B cell (primary cell): ENCODE results near the gene ZMIZ1. TPM values are rescaled to one million over a fixed set of nuclear protein-coding genes. Genes with fewer than 3 reads are reported as not detected.

Source experiments
- ATAC-seq: fragments of 200-7000 bp; cut with Tn5 transposase; one replicate; pipeline ENCODE4 v1.10.0; 2021; ENCODE audit warnings: low read depth, mild to moderate bottlenecking, moderate number of reproducible peaks, moderate library complexity
- CTCF ChIA-PET: fragments of 350-600 bp; sonication (Branson Sonifier 250); formaldehyde crosslinking; loops from one replicate; lab custom pipeline; 2021; ENCODE audit warnings: antibody characterized with exemption, inconsistent platforms; lab: Charles Lee
- POLR2A ChIA-PET: fragments of 350-600 bp; sonication (Branson Sonifier 250); formaldehyde crosslinking; loops from one replicate; lab custom pipeline; 2021; ENCODE audit warnings: antibody characterized with exemption; lab: Charles Lee
- DNase-seq: peaks from one replicate; pipeline ENCODE4 v3.0.0; 2013
- H2AFZ ChIP-seq: 2 replicates; pipeline ENCODE4 v1.6.1; 2012; ENCODE audit warnings: mild to moderate bottlenecking, low read depth, low read length; ENCODE audit not compliant: insufficient read depth, poor library complexity, severe bottlenecking
- H3K27ac ChIP-seq, 2 donors: 1 replicate in 1 of 2; 2 replicates in 1 of 2; pipeline ENCODE4 v1.5.1; 2012 to 2013; ENCODE audit warnings: low read length in 2 of 2, mild to moderate bottlenecking in 2 of 2, moderate library complexity in 1 of 2
- H3K27me3 ChIP-seq, 4 experiments: fragments of 200-600 bp in 1 of 4; sonication (generic) in 1 of 4; replicated peaks in 1 of 4; 1 replicate in 2 of 4; 2 replicates in 2 of 4; pipeline versions ENCODE4 v1.6.1 to v1.7.0; 2013 to 2016; ENCODE audit warnings: low read length in 3 of 4, mild to moderate bottlenecking in 2 of 4, mixed read lengths in 1 of 4, moderate library complexity in 1 of 4; ENCODE audit not compliant: insufficient read depth in 4 of 4, control insufficient read depth in 3 of 4; ENCODE audit errors: control extremely low read depth in 1 of 4
- H3K36me3 ChIP-seq, 2 experiments: replicated peaks in 1 of 2; 1 replicate in 1 of 2; 2 replicates in 1 of 2; pipeline versions ENCODE4 v1.6.1 to v1.7.1; 2013; ENCODE audit warnings: low read length in 1 of 2; ENCODE audit not compliant: insufficient read depth in 2 of 2, control insufficient read depth in 1 of 2; ENCODE audit errors: control extremely low read depth in 1 of 2, extremely low read depth in 1 of 2
- H3K4me1 ChIP-seq, 2 donors: fragments of 200-600 bp in 1 of 2; sonication (generic) in 1 of 2; 1 replicate in 1 of 2; 2 replicates in 1 of 2; pipeline versions ENCODE4 v1.5.1 to v1.6.1; 2013 to 2017; ENCODE audit warnings: low read length in 2 of 2; ENCODE audit not compliant: control insufficient read depth in 2 of 2, insufficient read depth in 2 of 2
- H3K4me2 ChIP-seq: replicated peaks from 2 replicates; pipeline ENCODE3; 2012; ENCODE audit warnings: mild to moderate bottlenecking, low read depth, low read length; ENCODE audit not compliant: poor library complexity, severe bottlenecking
- H3K4me3 ChIP-seq, 5 experiments: fragments of 200-600 bp in 1 of 5; sonication (generic) in 1 of 5; 1 replicate in 3 of 5; 2 replicates in 2 of 5; pipeline versions ENCODE4 v1.5.1 to v1.7.0; 2011 to 2016; ENCODE audit warnings: low read length in 4 of 5, mild to moderate bottlenecking in 4 of 5, low read depth in 2 of 5, control low read depth in 1 of 5, moderate library complexity in 1 of 5; ENCODE audit not compliant: insufficient read depth in 1 of 5; ENCODE audit errors: control extremely low read depth in 1 of 5, extremely low read depth in 1 of 5
- H3K79me2 ChIP-seq: fragments of 200-600 bp; sonication (generic); one replicate; pipeline ENCODE4 v1.6.0; 2016; ENCODE audit warnings: low read length; ENCODE audit not compliant: control insufficient read depth, insufficient read depth
- H3K9ac ChIP-seq: fragments of 200-600 bp; sonication (generic); 2 replicates; pipeline ENCODE4 v1.6.1; 2017; ENCODE audit warnings: mild to moderate bottlenecking, low read length, moderate library complexity
- H3K9me3 ChIP-seq, 3 donors: one replicate each; pipeline versions ENCODE4 v1.6.1 to v1.7.1; 2013; ENCODE audit warnings: low read length in 2 of 3; ENCODE audit not compliant: control insufficient read depth in 2 of 3, insufficient read depth in 1 of 3; ENCODE audit errors: control extremely low read depth in 1 of 3
- H4K20me1 ChIP-seq: 2 replicates; pipeline ENCODE4 v1.6.0; 2012; ENCODE audit warnings: mild to moderate bottlenecking, low read length; ENCODE audit not compliant: insufficient read depth, control insufficient read depth, poor library complexity, severe bottlenecking
- H3K27ac Mint-ChIP-seq: one replicate; pipeline ENCODE4 v1.8.0; 2021; ENCODE audit warnings: mixed read lengths
- H3K27me3 Mint-ChIP-seq: one replicate; pipeline ENCODE4 v1.8.0; 2021; ENCODE audit warnings: mixed read lengths
- H3K4me1 Mint-ChIP-seq: one replicate; pipeline ENCODE4 v1.8.0; 2021; ENCODE audit warnings: mixed read lengths
- H3K4me3 Mint-ChIP-seq: one replicate; pipeline ENCODE4 v1.8.0; 2021; ENCODE audit warnings: mixed read lengths
- H3K9me3 Mint-ChIP-seq: one replicate; pipeline ENCODE4 v1.8.0; 2022; ENCODE audit warnings: mixed read lengths; ENCODE audit not compliant: insufficient read depth
- CTCF ChIP-seq: fragments of 200-600 bp; IDR thresholded peaks from one replicate; pipeline ENCODE4 v1.8.0; 2022; ENCODE audit warnings: antibody characterized with exemption, mild to moderate bottlenecking
- EZH2 ChIP-seq: IDR thresholded peaks from 2 replicates; pipeline ENCODE4 v1.6.1; 2012; ENCODE audit warnings: borderline replicate concordance, low read depth, mild to moderate bottlenecking, moderate library complexity, low read length; ENCODE audit not compliant: insufficient read depth, poor library complexity, severe bottlenecking
- WGBS: methylation state at CpG from one replicate; pipeline ENCODE4 v1.1.5; 2013; ENCODE audit warnings: missing lambda C conversion rate; ENCODE audit not compliant: insufficient coverage; 5-methylcytosine and 5-hydroxymethylcytosine counted together
- intact Hi-C: fragments of 100-400 bp; cut with micrococcal nuclease; formaldehyde crosslinking; loops from one replicate; pipeline ENCODE4 v1.10.0; 2022
- polyA plus RNA-seq: library from polyadenylated mRNA; depleted of rRNA; stranded (reverse); fragments of >200 nt; gene quantifications from 2 replicates; pipeline ENCODE4 v1.2.3, GENCODE V29; 2012
- total RNA-seq, 2 donors: library from RNA; stranded (reverse); fragments of 120-200 nt in 1 of 2; gene quantifications; 1 replicate in 1 of 2; 2 replicates in 1 of 2; pipeline versions ENCODE4 v1.2.3 to v1.2.4, GENCODE V29; 2013 to 2022

Gene ZMIZ1
- total and polyA plus RNA-seq, 2 donors (not counting 1 experiment from before 2014, with no cell fraction given), result 14.3 to 64.9 TPM

GRCh38 chr10:79115302-79115701, 46.5 kb downstream of the ZMIZ1 start:
- intact Hi-C loops, result no loop called here
- Histone ChIP-seq H3K27me3 (peaks cover 0 to 8% (median 3%) of the 10 kb centered on the region in 4 experiments), H3K79me2 (peaks cover 8% of the 10 kb centered on the region), H3K4me1 (peaks cover 8 to 18% of the 10 kb centered on the region in 2 donors), H3K4me2 (no peak overlapping the region), H3K9me3 (no peaks in the 10 kb centered on the region), H4K20me1 (no peaks in the 10 kb centered on the region), H3K27ac (no peak overlapping the region), H3K4me3 (no peak overlapping the region), H2AFZ (no peak overlapping the region), H3K36me3 (no peaks in the 10 kb centered on the region), H3K9ac (no peak overlapping the region)
- TF ChIP-seq CTCF (no peak), EZH2 (no peak)
- no peaks in the 10 kb centered on the region for H3K9me3 Mint-ChIP-seq
- DNase-seq (no peak), ATAC-seq (no peak)
- ChIA-PET POLR2A (no interaction called here), CTCF (no interaction called here)
- peaks cover 17% of the 10 kb centered on the region for H3K4me1 Mint-ChIP-seq
- no peak overlapping the region for H3K27ac Mint-ChIP-seq
- 87% methylated on average over 3 of the region's 4 CpGs for WGBS
- no peak overlapping the region for H3K4me3 Mint-ChIP-seq
- H3K27me3 Mint-ChIP-seq, result peaks cover 20% of the 10 kb centered on the region

DNA sequence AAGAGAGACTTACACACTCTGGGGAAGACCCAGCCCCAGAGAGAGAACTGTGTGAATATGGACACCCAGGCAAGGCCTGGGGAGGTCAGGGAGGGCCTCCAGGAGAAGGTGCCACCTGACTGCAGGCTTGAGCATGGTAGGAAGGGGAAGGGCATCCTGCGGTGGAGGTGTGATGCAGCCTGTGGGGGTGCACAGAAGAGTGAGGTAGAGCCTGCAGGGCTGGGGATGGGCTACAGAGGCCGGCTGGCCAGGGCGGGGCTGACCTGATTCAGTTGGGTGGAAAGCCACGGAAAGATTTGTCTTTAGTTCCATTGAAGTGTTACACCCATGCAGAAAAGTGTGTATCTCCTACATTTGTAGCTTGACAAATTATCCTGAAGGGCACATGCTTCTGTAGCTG, 47.6 kb downstream of the ZMIZ1 start:
- Histone ChIP-seq H3K9me3 (no peaks in the 10 kb centered on the region), H3K27ac (no peak overlapping the region), H3K4me1 (peaks cover 8 to 18% of the 10 kb centered on the region in 2 donors), H3K4me3 (no peak overlapping the region), H3K36me3 (no peaks in the 10 kb centered on the region), H4K20me1 (no peaks in the 10 kb centered on the region), H2AFZ (no peak overlapping the region), H3K4me2 (no peak overlapping the region), H3K79me2 (peaks cover 4% of the 10 kb centered on the region), H3K9ac (no peak overlapping the region), H3K27me3 (peaks cover 0 to 8% (median 3%) of the 10 kb centered on the region in 4 experiments)
- DNase-seq (no peak), ATAC-seq (no peak)
- Mint-ChIP-seq H3K9me3 (no peaks in the 10 kb centered on the region), H3K27ac (no peak overlapping the region), H3K27me3 (peaks cover 20% of the 10 kb centered on the region), H3K4me1 (peaks cover 17% of the 10 kb centered on the region), H3K4me3 (no peak overlapping the region)
- 15% methylated on average over 4 of the region's 4 CpGs for WGBS
- no peak for TF ChIP-seq CTCF
- TF ChIP-seq EZH2, result no peak
- CTCF ChIA-PET, result no interaction called here
- POLR2A ChIA-PET, result no interaction called here
- intact Hi-C loops, result no loop called here
